NCI-H446 treated with DMSO at 0.1 percent for 48 hours (cell line): ENCODE results near the gene RBCK1.

Experiments used
- DNase-seq: peaks from one replicate; lab custom pipeline; 2025; lab: John Stamatoyannopoulos, UW

The RBCK1 gene

DNA sequence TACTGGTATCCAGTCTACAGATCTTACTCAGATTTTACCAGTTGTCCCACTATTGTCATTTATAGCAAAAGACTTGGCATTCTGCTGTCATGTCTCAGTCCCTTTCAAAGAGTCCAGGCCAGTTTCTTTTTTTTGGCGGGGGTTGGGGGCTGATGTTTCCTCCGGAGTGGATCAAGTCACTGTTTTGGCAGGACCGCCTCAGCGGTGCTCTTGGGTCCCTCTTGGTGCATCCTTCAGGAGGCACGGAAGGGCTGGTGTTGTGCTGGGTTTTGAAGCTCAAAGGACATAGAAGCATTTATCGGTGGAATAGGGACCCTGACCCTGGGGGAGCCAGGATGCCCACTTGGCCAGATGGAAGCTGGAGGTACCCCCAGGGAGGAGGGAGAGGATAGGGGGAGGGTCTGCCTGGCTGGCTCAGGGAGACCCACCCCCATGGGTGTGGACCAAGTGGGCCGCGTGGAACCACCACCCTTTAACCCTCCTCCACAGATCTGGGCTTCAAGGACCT, 10.8 kb downstream of the RBCK1 start:
- no peak for DNase-seq

- no peak for DNase-seq
These were observed 11.6 kb downstream of the RBCK1 start for GRCh38 chr20:419556-420165.

- DNase-seq = no peak
These were observed 12.1 kb downstream of the RBCK1 start for GRCh38 chr20:420166-420620.

DNA sequence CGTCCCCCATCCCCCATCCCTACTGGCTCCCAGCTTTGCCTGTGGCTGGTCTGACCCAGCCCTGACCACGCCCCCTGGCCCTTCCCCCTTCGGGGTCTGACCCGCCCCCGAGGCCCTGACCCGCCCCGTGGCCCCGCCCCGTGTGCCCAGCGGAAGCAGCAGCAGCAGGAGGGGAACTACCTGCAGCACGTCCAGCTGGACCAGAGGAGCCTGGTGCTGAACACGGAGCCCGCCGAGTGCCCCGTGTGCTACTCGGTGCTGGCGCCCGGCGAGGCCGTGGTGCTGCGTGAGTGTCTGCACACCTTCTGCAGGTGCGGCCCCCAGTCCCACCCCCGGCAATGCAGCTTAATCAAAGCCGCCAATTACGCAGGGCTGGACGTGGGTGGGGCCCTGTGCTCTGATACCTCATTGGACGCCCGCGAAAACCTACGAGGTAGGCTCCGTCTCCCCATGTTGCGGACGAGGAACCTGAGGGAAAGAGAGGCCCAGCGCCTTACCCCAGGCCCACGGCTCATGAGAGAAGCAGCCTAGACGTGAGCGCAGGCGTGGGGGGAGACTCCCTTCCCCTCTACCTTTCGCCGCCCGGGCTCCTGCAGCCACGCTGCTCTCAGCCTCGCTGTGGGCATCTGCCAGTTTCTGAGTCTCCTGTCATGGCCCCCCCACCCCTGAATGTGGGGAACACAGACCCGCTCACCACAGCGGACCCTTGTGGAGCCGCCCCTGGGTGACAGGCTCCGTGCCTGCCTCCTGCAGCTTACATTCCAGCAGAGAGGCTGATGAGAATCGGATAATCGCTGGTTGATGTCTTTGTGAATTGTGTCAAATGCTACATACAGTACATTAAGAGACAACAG, 12.8 kb downstream of the RBCK1 start:
- DNase-seq = no peak

DNA sequence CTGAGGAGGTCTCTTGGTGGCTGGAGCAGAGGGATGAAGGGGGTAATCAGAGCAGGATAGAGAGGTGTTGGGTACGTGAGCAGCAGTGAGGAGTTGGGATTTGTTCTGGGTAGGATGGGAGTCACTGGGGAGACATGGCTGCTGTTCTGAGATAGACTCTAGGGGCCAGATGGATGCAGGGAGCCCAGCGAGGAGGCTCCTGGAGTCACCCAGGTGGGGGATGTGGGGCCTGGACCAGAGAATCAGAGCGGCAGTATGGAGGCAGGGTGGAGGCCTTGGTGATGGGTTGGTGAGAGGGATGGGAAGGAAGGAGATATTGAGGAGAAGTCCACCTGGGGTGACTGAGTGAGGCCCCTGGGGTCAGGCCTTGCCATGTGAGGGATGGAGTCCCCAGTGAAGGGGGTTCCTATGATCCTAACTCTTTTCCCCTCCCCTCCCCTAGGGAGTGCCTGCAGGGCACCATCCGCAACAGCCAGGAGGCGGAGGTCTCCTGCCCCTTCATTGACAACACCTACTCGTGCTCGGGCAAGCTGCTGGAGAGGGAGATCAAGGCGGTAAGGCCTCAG, 13.7 kb downstream of the RBCK1 start:
- DNase-seq = no peak

DNA sequence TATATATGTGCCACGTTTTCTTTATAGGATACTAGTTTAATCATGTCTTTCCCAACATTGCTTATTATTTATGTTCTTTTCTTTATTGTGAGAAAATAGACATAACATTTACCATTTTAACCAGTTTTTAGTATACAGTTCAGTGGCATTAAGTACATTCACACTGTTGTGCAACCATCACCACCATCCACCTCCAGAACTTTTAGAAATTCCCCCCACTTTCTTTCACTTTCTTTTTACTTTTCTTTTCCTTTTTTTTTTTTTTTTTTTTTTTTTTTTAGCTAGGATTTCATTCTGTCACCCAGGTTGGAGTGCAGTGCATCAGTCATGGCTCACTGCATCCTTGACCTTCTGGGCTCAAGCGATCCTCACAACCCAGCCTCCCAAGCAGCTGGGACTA, 18.5 kb downstream of the RBCK1 start:
- DNase-seq = no peak

DNA sequence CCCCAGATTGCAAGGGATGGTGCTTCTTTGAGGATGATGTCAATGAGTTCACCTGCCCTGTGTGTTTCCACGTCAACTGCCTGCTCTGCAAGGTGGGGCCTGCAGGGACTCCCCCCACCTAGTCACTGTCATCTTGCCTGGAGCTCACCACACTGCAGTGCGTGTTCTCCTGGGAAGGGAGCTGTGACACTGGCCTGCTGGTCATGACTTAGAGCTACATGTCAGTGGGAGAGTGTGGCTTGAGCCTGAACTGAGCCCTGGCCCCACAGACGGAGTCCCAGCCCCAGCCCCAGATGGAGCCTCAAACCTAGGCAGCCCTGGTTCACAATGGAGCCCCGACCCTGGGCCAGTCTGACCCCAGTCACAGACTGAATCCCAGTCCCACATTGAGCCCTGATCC, 19.3 kb downstream of the RBCK1 start:
- no peak for DNase-seq

GRCh38 chr20:427849-428657, 20.0 kb downstream of the RBCK1 start:
- no peak for DNase-seq

DNA sequence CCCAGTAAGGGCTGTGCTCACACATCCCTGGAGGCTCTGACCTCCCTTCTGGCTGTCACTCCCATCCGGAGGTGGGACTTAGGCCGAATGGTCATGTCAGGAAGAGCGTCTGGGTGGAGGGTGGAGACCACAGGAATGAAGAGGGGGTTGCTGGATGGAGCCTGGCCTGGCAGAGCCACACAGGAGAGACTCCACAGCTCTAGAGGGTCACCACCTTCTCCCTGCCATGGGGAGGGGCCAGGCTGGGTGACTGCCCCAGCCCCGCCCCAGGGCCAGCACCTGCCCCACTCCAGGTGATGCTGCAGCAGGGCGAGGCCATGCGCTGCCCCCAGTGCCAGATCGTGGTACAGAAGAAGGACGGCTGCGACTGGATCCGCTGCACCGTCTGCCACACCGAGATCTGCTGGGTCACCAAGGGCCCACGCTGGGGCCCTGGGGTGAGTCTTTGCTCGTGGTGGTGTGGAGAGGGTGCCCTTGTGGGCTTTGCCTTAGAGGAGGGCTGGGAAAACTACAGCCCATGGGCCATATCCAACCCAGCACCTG, 20.6 kb downstream of the RBCK1 start:
- no peak for DNase-seq

- no peak for DNase-seq
These were observed 22.2 kb downstream of the RBCK1 start for GRCh38 chr20:430091-430999.

- DNase-seq = peak; percentile 31
These were observed 23.2 kb downstream of the RBCK1 start for GRCh38 chr20:431012-431904.

DNA sequence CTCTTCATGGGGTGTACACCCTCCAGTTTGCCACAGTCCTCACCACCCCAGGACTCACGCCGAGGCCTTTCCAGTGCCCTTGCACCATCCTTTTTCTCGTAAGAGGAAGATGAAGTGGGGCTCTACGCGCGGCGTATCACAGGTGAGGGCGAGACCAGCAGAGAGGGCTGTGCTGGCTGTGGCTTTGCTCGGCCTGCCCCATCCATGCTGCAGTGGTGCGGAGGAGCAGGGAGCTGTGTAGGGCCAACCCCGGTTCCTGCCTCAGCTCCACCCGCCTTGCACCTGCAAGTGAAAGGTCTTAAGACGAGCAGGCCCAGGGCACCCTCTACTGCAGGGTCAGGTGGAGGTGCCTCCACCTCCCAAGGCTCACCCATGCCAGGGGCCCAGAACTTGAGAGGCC, 24.1 kb downstream of the RBCK1 start:
- no peak for DNase-seq

DNA sequence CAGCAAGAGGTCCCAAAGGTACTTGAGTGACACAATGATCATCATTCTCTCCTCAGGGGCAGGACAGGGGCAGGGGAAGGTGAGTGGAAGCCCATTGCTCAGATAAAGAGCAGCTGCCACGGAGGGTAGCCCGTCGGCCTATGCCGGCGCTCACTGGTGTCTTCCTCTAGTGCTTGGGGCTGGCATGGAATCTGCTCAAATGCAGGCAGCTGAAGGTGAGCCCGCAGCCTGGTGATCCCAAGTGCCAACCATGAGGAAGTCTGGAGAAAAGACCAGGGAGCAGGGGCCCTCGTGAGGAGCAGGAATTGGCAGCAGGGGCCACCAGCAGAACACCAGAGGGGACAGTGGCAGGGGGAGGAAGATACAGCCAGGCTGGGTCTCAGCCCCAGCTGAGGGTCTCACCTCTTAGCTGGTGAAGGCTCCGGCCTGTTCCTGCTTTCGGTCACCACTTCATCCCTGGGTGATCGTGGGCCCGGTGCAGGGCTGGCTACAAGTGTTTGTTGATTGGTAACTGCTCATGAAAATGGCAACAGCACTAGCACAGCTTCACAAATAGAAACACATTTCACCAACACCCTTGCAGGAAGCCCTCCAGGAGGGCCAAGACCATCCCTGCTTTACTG, 24.7 kb downstream of the RBCK1 start:
- no peak for DNase-seq

DNA sequence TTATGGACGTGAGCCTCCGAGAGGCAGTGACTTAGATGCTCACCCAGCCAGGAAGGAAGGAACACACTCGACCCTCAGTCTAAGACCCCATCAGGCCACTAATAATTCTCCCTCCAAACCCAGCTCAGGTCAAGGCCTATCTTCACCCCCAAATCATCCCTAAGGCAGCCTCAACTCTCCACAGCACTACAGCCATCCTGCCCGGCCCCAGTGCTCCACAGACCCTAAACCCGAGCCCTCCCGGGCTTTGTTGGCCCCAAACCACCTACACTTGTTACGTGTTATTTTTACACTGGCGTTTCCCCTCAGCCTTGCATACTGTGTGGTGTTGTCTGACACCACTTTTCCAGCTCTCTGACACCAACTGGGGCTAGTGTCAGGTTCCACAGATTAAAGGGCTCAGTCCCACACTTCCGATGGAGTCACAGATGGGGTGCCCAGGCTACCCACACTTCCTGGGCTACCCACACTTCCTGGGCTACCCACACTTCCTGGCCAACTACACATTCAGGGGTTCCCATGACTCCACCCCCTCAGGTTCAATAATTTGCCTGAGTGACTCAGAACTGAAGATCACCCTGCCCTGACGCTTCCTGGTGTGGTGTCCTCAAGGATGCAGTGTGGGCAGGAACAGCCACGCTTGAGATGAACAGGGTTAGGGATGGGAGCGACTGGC, 25.3 kb downstream of the RBCK1 start:
- DNase-seq = no peak

DNA sequence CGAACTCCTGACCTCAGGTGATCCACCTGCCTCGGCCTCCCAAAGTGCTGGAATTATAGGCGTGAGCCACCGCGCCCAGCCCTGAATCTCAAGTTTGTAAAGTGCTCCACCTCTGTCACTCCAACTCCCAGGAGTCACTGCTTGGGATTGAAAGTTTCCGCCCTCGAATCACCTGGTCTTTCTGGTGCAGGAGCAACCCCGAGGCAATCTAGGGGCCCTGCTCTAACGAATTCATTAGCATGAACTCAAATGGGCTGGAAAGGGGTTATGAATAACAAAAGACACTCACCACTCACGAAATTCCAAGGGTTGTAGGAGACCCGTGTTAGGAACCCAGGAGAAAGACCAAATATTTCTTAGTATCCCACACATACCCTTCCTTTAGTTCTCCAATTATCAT, 26.1 kb downstream of the RBCK1 start:
- DNase-seq = no peak

DNA sequence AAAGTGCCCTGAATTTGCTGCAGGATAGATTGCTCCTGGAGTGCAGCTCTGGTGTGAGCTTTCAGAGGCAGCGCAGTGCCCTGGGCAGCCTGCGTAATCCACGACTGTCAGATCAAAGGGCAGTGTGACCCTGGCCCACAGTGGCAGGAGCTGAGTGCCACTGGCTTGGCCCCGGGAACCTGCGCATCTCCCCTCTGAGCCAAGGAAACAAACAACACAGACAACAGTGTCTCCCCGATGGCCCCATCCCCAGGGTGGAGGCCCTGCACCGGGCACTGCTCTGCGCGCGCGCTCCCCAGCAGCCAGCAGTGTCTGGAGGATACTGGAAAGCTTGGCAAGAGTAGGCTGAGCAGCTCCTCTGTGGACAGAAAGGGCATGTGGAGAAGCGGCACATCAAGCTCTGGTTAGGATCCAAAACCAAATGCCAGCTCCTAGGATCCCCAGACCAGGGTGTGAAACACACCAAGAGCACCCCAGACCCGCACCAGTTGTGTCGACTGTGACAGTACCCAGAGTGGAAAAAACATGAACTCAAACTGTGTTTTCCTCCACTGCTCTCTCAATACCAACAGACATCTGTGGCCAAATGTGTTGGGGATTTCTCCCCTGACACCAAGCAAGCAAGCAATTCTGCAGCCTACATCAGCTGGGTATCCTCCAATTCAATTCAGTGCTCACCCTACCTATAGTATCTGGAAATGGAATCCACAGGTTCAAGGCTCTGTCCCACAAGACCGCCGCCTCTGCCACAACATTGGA, 26.7 kb downstream of the RBCK1 start:
- DNase-seq = no peak

DNA sequence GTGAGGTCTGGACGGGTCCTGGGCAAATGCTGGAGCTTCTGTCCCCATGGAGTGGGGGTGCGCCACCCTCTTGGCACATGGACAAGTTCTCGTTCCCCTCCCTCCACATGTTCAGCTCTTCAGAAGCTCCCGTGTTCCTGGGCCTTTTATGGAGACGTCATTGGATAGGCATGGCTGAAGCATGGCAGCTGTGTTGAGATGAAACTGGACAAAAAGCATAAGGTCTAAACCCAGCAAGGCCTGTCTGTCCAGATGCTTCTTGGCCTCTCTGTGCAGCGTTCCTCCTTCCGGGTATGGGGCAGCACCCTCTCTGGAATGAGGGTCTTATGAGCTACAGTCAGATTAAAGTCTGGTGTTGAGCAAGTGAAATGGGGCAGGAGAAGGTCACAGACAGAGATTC, 27.5 kb downstream of the RBCK1 start:
- no peak for DNase-seq

DNA sequence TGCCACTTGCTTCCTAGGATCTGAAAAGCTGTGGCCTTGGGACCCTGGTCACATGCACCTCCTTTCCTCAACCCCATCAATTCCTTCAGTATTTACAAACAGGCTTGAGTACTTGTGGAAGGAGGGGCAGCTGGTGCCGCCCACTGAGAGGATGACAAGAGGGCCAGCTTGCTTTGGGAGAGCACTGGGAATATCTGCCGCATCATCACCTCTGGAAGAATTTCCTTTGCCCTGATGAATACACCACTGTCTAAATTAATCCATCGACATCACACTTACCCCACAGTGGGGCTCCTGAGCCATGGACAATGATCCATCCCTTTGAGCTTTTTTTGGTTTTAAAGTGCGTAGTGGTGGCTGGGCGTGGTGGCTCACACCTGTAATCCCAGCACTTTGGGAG, 28.4 kb downstream of the RBCK1 start:
- DNase-seq = no peak
